Measurements from ENCODE around the gene NBAS. TPM values are rescaled to one million over a fixed set of nuclear protein-coding genes. Genes with fewer than 3 reads are reported as not detected.
"Not testable (repeated sequence)": the region's sequence is repeated elsewhere in the genome, so short reads cannot be mapped to it uniquely, and the experiment has no call there.

Gene NBAS
- total and polyA plus RNA-seq, 7 donors: 19.5 to 52.8 (median 27.0) TPM

DNA sequence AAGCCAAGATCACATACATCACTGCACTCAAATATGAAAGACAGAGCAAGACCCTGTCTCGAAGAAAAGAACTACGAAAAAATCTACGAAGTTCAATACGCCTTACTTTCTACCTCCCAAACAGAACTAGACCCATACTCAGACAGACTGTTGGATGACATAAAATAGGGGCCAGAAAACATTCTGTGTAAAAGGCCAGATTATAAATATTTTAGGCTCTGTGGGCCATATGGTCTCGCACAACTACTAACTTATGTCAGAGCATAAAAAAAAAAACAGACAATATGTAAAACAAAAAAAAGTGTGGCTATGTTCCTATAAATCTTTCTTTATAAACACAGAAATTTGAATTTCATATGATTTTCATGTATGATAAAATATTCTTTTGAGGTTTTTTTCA is 40.8 kb downstream of the NBAS start:
- DNase-seq (no peak), ATAC-seq (no peak)
- Histone ChIP-seq H3K36me3 (ENCODE audit: insufficient read depth in 1 of 2, low read depth in 1 of 2) (peaks cover 0 to 30% of the 10 kb centered on the region in 2 donors), H3K27me3 (ENCODE audit: insufficient read depth in 3 of 3, low read length in 2 of 3) (no peaks in the 10 kb centered on the region), H3K9me3 (no peaks in the 10 kb centered on the region), H3K4me3 (no peak overlapping the region), H3K4me1 (no peaks in the 10 kb centered on the region), H3K27ac (no peak overlapping the region)
- TF ChIP-seq, protein P1, sequence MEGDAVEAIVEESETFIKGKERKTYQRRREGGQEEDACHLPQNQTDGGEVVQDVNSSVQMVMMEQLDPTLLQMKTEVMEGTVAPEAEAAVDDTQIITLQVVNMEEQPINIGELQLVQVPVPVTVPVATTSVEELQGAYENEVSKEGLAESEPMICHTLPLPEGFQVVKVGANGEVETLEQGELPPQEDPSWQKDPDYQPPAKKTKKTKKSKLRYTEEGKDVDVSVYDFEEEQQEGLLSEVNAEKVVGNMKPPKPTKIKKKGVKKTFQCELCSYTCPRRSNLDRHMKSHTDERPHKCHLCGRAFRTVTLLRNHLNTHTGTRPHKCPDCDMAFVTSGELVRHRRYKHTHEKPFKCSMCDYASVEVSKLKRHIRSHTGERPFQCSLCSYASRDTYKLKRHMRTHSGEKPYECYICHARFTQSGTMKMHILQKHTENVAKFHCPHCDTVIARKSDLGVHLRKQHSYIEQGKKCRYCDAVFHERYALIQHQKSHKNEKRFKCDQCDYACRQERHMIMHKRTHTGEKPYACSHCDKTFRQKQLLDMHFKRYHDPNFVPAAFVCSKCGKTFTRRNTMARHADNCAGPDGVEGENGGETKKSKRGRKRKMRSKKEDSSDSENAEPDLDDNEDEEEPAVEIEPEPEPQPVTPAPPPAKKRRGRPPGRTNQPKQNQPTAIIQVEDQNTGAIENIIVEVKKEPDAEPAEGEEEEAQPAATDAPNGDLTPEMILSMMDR (IDR thresholded peaks at IDR 0.05): no peak
- 94 to 98% (median 98%) methylated on average over 5 of the region's 5 CpGs for WGBS, 3 donors
- intact Hi-C loops (cut with DNase I): no loop called here

DNA sequence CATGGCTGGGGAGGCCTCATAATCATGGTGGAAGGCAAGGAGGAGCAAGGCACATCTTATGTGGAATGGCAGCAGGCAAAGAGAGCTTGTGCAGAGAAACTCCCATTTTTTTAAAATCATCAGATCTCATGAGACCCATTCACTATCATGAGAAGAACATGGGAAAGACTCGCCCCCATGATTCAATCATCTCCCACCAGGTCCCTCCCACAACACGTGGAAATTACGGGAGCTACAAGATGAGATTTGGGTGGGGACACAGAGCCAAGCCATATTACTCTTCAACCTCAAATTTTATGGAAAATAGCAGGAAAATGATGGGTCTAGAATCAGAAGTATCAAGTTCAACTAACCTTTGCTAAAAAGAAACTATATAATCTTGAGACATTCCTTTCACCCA is 42.4 kb downstream of the NBAS start:
- H3K27ac ChIP-seq; H3K27me3 ChIP-seq (ENCODE audit: insufficient read depth in 3 of 3, low read length in 2 of 3); H3K9me3 ChIP-seq; ATAC-seq; intact Hi-C loops (cut with DNase I); DNase-seq; H3K4me1 ChIP-seq; H3K4me3 ChIP-seq: not testable (repeated sequence)
- WGBS, 3 donors: 93 to 100% (median 97%) methylated on average over 3 of the region's 3 CpGs
- peaks cover 0 to 26% of the 10 kb centered on the region in 2 donors for H3K36me3 ChIP-seq (ENCODE audit: insufficient read depth in 1 of 2, low read depth in 1 of 2)

DNA sequence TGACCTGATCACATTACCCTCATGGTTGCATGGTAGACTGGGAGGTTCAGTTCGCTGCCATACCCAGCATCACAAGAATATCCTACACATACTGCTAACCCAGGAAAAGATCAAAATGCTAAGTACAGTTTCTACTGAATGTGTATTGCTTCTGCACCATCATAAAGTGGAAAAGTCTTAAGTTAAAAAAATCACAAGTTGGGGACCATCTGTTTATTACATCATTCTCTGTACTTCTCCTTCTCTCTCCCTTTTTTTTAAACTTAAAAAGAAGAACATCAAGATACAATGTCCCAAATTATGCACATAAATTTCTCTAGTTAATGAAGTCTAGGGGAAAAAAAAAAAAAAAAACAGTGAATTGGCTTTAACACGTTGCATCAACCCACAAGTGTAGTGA is 43.3 kb downstream of the NBAS start:
- WGBS, 3 donors: 84 to 90% (median 88%) methylated on average over 2 of the region's 2 CpGs
- intact Hi-C loops (cut with DNase I): no loop called here
- DNase-seq: no peak
- Histone ChIP-seq H3K27ac (no peak overlapping the region), H3K9me3 (no peaks in the 10 kb centered on the region), H3K4me3 (no peak overlapping the region), H3K36me3 (ENCODE audit: insufficient read depth in 1 of 2, low read depth in 1 of 2) (peaks cover 0 to 28% of the 10 kb centered on the region in 2 donors), H3K4me1 (no peaks in the 10 kb centered on the region), H3K27me3 (ENCODE audit: insufficient read depth in 3 of 3, low read length in 2 of 3) (no peaks in the 10 kb centered on the region)
- ATAC-seq: no peak
- TF ChIP-seq, protein P1 (IDR thresholded peaks at IDR 0.05): no peak

DNA sequence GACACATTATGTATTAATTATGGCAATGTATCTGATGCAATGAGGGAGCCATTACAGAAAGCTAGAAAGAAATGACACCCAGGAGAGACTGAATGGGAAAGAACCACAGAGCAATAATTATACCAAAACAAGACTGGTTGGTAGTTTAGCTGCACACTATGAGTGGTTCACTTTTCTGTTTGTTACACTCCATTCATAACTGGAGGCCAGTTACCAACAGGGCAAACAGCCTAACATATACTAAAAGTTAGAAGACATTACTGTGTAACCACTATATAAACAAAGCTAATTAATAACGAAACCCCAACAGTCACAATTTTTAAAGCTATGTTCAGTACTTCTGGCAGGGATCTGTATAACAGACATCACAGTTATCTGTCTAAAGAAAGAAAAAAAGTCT is 49.4 kb downstream of the NBAS start:
- Histone ChIP-seq H3K27me3 (ENCODE audit: insufficient read depth in 3 of 3, low read length in 2 of 3) (no peaks in the 10 kb centered on the region), H3K4me3 (no peak overlapping the region), H3K27ac (no peak overlapping the region), H3K9me3 (no peaks in the 10 kb centered on the region), H3K4me1 (no peaks in the 10 kb centered on the region), H3K36me3 (ENCODE audit: insufficient read depth in 1 of 2, low read depth in 1 of 2) (peaks cover 9 to 69% of the 10 kb centered on the region in 2 donors)
- no peak for DNase-seq
- intact Hi-C loops (cut with DNase I): no loop called here
- WGBS, 3 donors: 91 to 94% (median 93%) methylated on average over 1 of the region's 1 CpG
- ATAC-seq: no peak
- TF ChIP-seq, protein P1 (IDR thresholded peaks at IDR 0.05): no peak

DNA sequence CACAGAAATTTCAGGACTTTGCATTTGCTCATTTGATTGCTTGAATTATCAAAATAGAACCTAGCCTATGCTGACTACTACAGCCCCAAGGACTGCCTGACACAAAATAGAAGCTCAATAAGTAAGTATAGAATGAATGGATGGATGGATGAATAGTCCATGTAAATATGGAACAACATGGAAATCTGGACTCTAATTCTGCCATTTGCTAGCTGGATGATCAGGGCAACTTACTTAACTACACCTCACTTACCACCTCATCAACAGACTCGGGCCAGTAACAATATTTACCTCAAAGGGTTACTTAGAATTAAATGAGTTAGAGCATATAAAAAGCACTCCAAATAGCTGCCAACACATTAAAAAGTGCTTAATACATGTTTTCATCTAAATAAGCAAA is 50.6 kb downstream of the NBAS start:
- intact Hi-C loops (cut with DNase I): no loop called here
- WGBS, 3 donors: 94 to 100% (median 97%) methylated on average over 1 of the region's 1 CpG
- H3K27ac ChIP-seq: no peak overlapping the region
- H3K36me3 ChIP-seq (ENCODE audit: insufficient read depth in 1 of 2, low read depth in 1 of 2): peaks cover 9 to 62% of the 10 kb centered on the region in 2 donors
- H3K9me3 ChIP-seq: no peaks in the 10 kb centered on the region
- ATAC-seq (no peak), DNase-seq (no peak)
- no peak overlapping the region for H3K4me3 ChIP-seq
- H3K27me3 ChIP-seq (ENCODE audit: insufficient read depth in 3 of 3, low read length in 2 of 3): no peaks in the 10 kb centered on the region
- TF ChIP-seq, protein P1 (IDR thresholded peaks at IDR 0.05): no peak
- no peaks in the 10 kb centered on the region for H3K4me1 ChIP-seq

Data from psoas muscle (tissue), 8 donors.